ENCODE results near the gene VTI1A. TPM values are rescaled to one million over a fixed set of nuclear protein-coding genes. Genes with fewer than 3 reads are reported as not detected.
A peak's percentile ranks its signal among the peaks of the same experiment; 100 is the strongest.

Gene VTI1A
- total RNA-seq, 1 donor from 2014 or later: 30.1 TPM

DNA sequence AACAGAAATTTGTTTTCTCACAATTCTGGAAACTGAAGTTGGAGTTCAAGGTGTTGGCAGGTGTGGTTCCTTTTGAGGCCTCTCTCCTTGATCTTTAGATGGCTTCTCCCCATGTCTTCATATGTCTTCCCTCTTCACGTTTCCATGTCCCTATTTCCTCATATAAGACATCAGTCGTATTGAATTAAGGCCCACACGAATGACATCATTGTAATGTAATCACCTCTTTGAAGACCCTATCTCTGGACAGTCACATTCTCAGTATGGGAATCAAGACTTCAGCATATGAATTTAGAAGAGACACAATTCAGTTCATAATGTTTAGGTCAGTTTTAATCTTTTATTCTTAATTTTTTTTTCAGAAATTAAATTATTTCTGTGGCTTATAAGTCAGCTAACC is 19.8 kb downstream of the VTI1A start:
- no peak for DNase-seq (ENCODE audit: low read depth)
- TF ChIP-seq, protein P1, sequence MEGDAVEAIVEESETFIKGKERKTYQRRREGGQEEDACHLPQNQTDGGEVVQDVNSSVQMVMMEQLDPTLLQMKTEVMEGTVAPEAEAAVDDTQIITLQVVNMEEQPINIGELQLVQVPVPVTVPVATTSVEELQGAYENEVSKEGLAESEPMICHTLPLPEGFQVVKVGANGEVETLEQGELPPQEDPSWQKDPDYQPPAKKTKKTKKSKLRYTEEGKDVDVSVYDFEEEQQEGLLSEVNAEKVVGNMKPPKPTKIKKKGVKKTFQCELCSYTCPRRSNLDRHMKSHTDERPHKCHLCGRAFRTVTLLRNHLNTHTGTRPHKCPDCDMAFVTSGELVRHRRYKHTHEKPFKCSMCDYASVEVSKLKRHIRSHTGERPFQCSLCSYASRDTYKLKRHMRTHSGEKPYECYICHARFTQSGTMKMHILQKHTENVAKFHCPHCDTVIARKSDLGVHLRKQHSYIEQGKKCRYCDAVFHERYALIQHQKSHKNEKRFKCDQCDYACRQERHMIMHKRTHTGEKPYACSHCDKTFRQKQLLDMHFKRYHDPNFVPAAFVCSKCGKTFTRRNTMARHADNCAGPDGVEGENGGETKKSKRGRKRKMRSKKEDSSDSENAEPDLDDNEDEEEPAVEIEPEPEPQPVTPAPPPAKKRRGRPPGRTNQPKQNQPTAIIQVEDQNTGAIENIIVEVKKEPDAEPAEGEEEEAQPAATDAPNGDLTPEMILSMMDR (conservative IDR thresholded peaks at IDR 0.05; ENCODE audit: low read depth, low read length): no peak
- no peak overlapping the region for H3K4me3 ChIP-seq (ENCODE audit: low read depth, low read length)

DNA sequence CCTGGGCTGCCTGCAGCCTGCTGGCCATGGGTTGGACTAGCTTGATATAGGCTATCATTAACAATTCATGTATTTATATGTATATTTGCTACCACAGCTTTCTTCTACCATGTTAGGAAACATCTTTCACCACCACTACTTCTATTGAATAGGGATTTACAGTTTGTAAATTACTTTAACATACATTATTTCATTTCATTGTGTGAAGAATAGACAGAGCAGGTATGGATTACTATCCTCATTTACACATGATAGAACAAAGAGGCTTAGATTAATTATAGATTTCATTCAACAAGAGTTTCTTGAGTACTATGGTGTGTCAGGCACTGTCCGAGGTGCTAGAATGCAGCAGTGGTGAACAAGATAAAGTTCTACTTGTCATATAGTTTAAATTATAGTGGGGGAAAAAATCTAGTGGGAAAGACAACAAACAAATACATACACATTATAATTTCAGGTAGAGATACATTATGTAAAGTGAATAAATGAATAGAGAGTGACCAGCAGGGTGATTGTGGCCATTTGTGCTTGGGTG is 20.6 kb downstream of the VTI1A start:
- DNase-seq (ENCODE audit: low read depth): no peak
- TF ChIP-seq, protein P1 (conservative IDR thresholded peaks at IDR 0.05; ENCODE audit: low read depth, low read length): no peak
- H3K4me3 ChIP-seq (ENCODE audit: low read depth, low read length): no peak overlapping the region

DNA sequence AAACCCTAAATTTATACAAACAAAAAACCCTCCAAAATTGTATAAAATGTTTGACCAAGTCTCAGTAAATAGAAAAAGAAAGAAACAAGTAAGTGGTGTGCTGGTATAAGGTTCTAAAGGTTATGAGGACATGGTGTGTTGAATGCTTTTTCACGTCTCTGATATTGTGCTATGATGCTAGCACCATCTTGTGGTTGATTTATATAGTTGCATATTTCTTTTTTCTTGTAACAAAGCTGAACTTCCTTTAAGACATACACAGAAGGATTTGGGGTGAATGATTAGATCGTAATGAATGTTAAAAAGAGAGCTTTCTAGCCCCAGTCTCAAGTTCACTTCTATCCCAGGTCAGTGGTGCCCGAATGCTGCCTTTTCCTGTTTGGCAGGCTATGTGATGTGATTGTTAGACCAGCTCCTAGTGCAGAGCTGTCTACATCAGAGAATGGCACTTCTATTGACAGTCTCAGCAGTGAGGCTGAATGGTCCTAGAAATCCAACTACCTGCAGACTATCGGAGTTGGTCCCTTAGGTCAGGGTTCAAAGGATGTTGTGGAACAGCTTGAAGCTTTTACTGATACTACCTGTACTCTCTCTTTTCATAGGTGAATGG is 25.0 kb downstream of the VTI1A start:
- no peak overlapping the region for H3K4me3 ChIP-seq (ENCODE audit: low read depth, low read length)
- DNase-seq (ENCODE audit: low read depth): peak; percentile 25
- TF ChIP-seq, protein P1 (conservative IDR thresholded peaks at IDR 0.05; ENCODE audit: low read depth, low read length): peak; percentile 68

DNA sequence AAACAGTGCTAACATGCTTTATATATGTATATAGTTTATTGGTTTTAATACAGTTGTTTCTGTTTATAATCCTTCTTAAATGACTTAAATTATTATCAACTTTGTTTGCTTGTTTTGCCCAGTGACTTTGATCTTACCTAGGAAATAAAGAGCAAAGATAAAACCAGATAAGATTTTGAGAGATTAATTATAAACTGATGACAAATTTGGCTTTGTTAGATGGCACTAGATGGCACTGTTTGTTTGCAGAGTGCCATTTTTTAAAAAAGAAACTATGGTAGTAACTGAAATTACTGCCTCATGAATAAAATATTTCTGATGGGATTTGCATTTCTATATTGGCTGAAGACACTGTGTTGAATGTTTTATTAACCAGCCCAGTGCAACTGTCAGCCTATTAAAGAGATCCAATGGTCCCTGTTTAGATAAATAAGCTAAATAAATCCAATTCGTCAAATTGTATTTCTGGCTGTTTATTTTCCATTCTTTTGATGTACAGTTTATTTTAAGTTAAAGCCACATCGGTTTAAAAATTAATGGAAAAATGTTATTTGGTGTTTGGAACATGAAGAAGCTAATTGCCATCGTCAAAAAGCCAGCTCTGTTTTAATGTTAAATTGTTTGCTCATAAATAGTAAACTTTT is 28.7 kb downstream of the VTI1A start:
- TF ChIP-seq, protein P1 (conservative IDR thresholded peaks at IDR 0.05; ENCODE audit: low read depth, low read length): peak; percentile 63
- no peak for DNase-seq (ENCODE audit: low read depth)
- no peak overlapping the region for H3K4me3 ChIP-seq (ENCODE audit: low read depth, low read length)

DNA sequence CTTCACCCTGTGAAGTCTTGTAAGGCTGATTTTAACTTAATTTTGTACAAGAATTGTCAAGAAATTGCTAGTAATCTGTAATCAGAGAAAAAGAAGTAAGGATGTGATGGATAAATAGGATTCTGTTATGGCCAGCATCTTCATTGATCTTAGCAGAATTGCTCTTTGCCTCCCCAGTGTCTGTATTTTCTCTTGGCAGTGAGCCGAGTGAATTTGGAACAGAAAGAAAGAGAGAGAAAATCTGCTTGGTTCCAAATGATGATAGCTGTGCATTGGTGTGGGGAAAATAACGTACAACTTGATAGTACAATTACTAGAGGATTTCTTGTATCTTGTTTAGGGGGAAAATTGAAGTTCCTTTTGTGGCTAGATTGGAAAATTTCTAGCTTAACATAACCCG is 34.6 kb downstream of the VTI1A start:
- TF ChIP-seq, protein P1 (conservative IDR thresholded peaks at IDR 0.05; ENCODE audit: low read depth, low read length): no peak
- no peak for DNase-seq (ENCODE audit: low read depth)
- no peak overlapping the region for H3K4me3 ChIP-seq (ENCODE audit: low read depth, low read length)

DNA sequence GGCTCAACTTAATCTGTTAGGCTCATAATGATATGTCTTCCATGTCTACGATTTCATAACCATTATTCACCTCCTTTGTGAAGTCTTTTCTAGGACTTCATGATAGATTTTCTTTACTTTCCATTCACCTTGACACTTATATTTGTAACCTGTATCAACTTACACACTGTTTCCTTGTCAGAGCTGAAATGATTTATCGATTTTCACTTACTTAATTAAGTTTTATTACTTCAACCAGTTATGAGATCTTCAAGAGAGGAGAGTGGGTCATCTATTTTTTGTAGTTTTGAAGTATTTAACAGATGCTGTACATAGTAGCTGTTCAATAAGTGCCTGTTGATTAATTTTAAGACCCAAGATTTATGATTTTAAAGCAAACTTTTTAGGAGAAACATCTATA is 37.4 kb downstream of the VTI1A start:
- TF ChIP-seq, protein P1 (conservative IDR thresholded peaks at IDR 0.05; ENCODE audit: low read depth, low read length): no peak
- H3K4me3 ChIP-seq (ENCODE audit: low read depth, low read length): no peak overlapping the region

More for the DNA sequence above, 37.4 kb downstream of the VTI1A start:
- DNase-seq (ENCODE audit: low read depth): no peak

Measured in epithelial cell of proximal tubule (primary cell).